ENCODE results near the gene PWWP2A. TPM values are rescaled to one million over a fixed set of nuclear protein-coding genes. Genes with fewer than 3 reads are reported as not detected.

PWWP2A gene
- total RNA-seq, 1 experiment from 2014 or later, result 22.6 TPM

DNA sequence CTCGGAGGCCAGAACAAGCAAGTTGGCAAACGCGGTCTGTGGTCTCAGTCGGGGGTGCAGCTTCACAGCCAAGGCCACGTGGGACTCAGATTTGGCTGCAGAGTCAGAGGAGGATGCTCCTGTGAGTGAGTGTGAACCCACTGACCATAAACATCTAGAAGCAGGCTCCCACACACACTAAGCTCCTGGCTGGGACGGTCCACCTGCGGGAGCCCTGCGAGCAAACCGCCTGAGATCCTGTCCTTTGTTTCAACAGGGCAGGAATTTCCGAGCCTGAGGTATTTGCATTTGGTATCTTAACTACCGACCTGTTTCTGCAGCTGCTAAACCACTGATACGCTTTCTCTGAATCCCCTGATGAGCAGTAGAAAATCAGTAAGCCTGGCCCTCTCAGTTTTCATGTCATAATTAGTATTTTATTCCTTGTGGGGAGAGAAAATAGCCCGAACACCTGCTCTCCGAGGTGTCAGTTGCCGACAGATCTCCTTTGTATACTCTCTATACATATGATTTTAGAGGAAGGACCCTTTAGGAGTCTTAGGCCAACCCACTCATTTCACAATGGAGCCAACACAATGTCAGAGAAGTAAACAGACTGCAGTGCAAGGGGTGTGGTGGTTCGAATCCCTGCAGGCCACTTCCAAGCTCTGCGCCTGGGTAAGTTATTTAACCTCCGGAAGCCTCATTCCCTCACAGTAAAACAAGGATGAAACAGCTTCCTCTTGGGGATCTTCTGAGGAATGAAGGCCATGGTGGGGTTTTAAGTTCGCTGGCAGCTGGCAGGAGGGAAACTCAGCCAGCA is 40.9 kb upstream of the PWWP2A start:
- in situ Hi-C loops (cut with HindIII; ENCODE audit: low pct_unique_long_range_greater_than_20kb, low sequenced_read_pairs) (no loop called here), intact Hi-C loops (cut with micrococcal nuclease; ENCODE audit: unreplicated experiment) (no loop called here)
- no TSS peak for BruUV-seq (replicated peaks)

DNA sequence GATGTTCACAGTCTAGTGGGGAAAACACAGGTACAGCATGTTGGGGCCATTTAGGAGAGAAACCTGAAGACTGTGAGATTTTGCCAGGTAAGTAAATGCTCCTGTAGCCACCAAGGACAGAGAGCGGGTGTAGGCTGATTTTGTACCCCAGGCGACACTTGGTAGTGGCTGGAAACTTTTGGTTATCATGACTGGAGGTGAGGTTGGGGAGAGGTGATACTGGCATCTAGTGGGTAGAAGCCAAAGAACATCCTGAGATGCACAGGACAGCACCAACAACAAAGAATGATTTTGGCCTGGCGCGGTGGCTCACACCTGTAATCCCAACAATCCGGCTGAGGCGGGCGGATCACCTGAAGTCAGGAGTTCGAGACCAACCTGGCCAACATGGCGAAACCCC is 38.8 kb upstream of the PWWP2A start:
- CTCF ChIA-PET, result no interaction called here
- peak; percentile 73 for ATAC-seq
- no TSS peak for BruUV-seq (replicated peaks)
- no peaks in the 10 kb centered on the region for H3K9me3 ChIP-seq (ENCODE audit: control insufficient read depth, insufficient read depth, low read depth, low read length)
- peaks cover 9% of the 10 kb centered on the region for H3K4me1 ChIP-seq (ENCODE audit: control insufficient read depth, insufficient read depth, low read length)
- H3K4me3 ChIP-seq (ENCODE audit: low read depth in 2 of 2, low read length in 2 of 2), result no peak overlapping the region
- intact Hi-C loops (cut with micrococcal nuclease; ENCODE audit: unreplicated experiment), result no loop called here
- in situ Hi-C loops (cut with HindIII; ENCODE audit: low pct_unique_long_range_greater_than_20kb, low sequenced_read_pairs), result no loop called here
- no peak for DNase-seq (ENCODE audit: low read depth, low spot score)
- H3K27ac ChIP-seq (ENCODE audit: low read length), result no peak overlapping the region
- TF ChIP-seq, protein P1, sequence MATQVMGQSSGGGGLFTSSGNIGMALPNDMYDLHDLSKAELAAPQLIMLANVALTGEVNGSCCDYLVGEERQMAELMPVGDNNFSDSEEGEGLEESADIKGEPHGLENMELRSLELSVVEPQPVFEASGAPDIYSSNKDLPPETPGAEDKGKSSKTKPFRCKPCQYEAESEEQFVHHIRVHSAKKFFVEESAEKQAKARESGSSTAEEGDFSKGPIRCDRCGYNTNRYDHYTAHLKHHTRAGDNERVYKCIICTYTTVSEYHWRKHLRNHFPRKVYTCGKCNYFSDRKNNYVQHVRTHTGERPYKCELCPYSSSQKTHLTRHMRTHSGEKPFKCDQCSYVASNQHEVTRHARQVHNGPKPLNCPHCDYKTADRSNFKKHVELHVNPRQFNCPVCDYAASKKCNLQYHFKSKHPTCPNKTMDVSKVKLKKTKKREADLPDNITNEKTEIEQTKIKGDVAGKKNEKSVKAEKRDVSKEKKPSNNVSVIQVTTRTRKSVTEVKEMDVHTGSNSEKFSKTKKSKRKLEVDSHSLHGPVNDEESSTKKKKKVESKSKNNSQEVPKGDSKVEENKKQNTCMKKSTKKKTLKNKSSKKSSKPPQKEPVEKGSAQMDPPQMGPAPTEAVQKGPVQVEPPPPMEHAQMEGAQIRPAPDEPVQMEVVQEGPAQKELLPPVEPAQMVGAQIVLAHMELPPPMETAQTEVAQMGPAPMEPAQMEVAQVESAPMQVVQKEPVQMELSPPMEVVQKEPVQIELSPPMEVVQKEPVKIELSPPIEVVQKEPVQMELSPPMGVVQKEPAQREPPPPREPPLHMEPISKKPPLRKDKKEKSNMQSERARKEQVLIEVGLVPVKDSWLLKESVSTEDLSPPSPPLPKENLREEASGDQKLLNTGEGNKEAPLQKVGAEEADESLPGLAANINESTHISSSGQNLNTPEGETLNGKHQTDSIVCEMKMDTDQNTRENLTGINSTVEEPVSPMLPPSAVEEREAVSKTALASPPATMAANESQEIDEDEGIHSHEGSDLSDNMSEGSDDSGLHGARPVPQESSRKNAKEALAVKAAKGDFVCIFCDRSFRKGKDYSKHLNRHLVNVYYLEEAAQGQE (IDR thresholded peaks at IDR 0.05; ENCODE audit: insufficient read depth in 1 of 2, low read depth in 2 of 2, low read length in 1 of 2), result no peak
- TF ChIP-seq TCF7L2 (IDR thresholded peaks at IDR 0.05; ENCODE audit: low read depth, low read length), result no peak
- TF ChIP-seq SIN3A (IDR thresholded peaks at IDR 0.05; ENCODE audit: borderline replicate concordance, insufficient read depth, low read depth, low read length), result no peak
- TF ChIP-seq POLR2AphosphoS5 (IDR thresholded peaks at IDR 0.05; ENCODE audit: low read depth, low read length), result no peak
- TF ChIP-seq, protein P2, sequence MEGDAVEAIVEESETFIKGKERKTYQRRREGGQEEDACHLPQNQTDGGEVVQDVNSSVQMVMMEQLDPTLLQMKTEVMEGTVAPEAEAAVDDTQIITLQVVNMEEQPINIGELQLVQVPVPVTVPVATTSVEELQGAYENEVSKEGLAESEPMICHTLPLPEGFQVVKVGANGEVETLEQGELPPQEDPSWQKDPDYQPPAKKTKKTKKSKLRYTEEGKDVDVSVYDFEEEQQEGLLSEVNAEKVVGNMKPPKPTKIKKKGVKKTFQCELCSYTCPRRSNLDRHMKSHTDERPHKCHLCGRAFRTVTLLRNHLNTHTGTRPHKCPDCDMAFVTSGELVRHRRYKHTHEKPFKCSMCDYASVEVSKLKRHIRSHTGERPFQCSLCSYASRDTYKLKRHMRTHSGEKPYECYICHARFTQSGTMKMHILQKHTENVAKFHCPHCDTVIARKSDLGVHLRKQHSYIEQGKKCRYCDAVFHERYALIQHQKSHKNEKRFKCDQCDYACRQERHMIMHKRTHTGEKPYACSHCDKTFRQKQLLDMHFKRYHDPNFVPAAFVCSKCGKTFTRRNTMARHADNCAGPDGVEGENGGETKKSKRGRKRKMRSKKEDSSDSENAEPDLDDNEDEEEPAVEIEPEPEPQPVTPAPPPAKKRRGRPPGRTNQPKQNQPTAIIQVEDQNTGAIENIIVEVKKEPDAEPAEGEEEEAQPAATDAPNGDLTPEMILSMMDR (IDR thresholded peaks at IDR 0.05), result no peak
- POLR2A ChIA-PET, result no interaction called here
- H3K27me3 ChIP-seq (ENCODE audit: control insufficient read depth, insufficient read depth, low read length), result no peaks in the 10 kb centered on the region
- H3K36me3 ChIP-seq (ENCODE audit: control insufficient read depth, insufficient read depth, low read length), result no peaks in the 10 kb centered on the region

More for the DNA sequence above, 40.9 kb upstream of the PWWP2A start:
- CTCF ChIA-PET, result no interaction called here
- Histone ChIP-seq H3K9me3 (ENCODE audit: control insufficient read depth, insufficient read depth, low read depth, low read length) (no peaks in the 10 kb centered on the region), H3K36me3 (ENCODE audit: control insufficient read depth, insufficient read depth, low read length) (no peaks in the 10 kb centered on the region), H3K4me1 (ENCODE audit: control insufficient read depth, insufficient read depth, low read length) (peaks cover 18% of the 10 kb centered on the region), H3K27me3 (ENCODE audit: control insufficient read depth, insufficient read depth, low read length) (no peaks in the 10 kb centered on the region), H3K27ac (ENCODE audit: low read length) (peak overlapping the region; percentile 39), H3K4me3 (ENCODE audit: low read depth in 2 of 2, low read length in 2 of 2) (no peak overlapping the region)
- DNase-seq (ENCODE audit: low read depth, low spot score), result no peak
- TF ChIP-seq, protein P1 (IDR thresholded peaks at IDR 0.05; ENCODE audit: insufficient read depth in 1 of 2, low read depth in 2 of 2, low read length in 1 of 2), result no peak
- no peak for TF ChIP-seq POLR2AphosphoS5 (IDR thresholded peaks at IDR 0.05; ENCODE audit: low read depth, low read length)
- TF ChIP-seq SIN3A (IDR thresholded peaks at IDR 0.05; ENCODE audit: borderline replicate concordance, insufficient read depth, low read depth, low read length), result no peak
- TF ChIP-seq, protein P2 (IDR thresholded peaks at IDR 0.05), result no peak
- 0 out of 2 replicates have a peak, but pooled peaks have one; percentile 38 for ATAC-seq
- POLR2A ChIA-PET, result interaction anchor here (0.6 kb wide), 1 partner anchor 146 kb away, joined by 4 read pairs; no protein-coding TSS in a partner anchor
